Neural crest cell (in vitro differentiated cells): ENCODE results near the gene ANAPC10. TPM values are rescaled to one million over a fixed set of nuclear protein-coding genes. Genes with fewer than 3 reads are reported as not detected.

Experiments
- DNase-seq: peaks from one replicate; pipeline ENCODE4 v3.0.0; 2021; ENCODE audit warnings: low read depth, mixed read lengths, low spot score
- H3K27ac Mint-ChIP-seq: one replicate; pipeline ENCODE4 v1.8.0; 2021; ENCODE audit warnings: mild to moderate bottlenecking, mixed read lengths; ENCODE audit not compliant: unreplicated experiment
- H3K27me3 Mint-ChIP-seq: 2 replicates; pipeline ENCODE4 v1.8.0; 2021; ENCODE audit warnings: low read depth, mild to moderate bottlenecking, mixed read lengths
- H3K36me3 Mint-ChIP-seq: 2 replicates; pipeline ENCODE4 v1.8.0; 2021; ENCODE audit warnings: low read depth, mild to moderate bottlenecking, mixed read lengths
- H3K4me1 Mint-ChIP-seq: 2 replicates; pipeline ENCODE4 v1.8.0; 2021; ENCODE audit warnings: mixed read lengths
- H3K4me3 Mint-ChIP-seq: one replicate; pipeline ENCODE4 v1.8.0; 2021; ENCODE audit warnings: mild to moderate bottlenecking, mixed read lengths
- H3K9me3 Mint-ChIP-seq: 2 replicates; pipeline ENCODE4 v1.8.0; 2021; ENCODE audit warnings: mixed read lengths
- total RNA-seq: library from RNA; stranded (reverse); gene quantifications from 2 replicates; pipeline ENCODE4 v1.2.1, GENCODE V29; 2021
- TF ChIP-seq, protein P1 (sequence below): fragments of 200-600 bp; sonication (generic); conservative IDR thresholded peaks from 2 replicates; pipeline ENCODE4 v1.5.0; 2021; ENCODE audit warnings: antibody characterized with exemption, mild to moderate bottlenecking

Gene ANAPC10
- total RNA-seq, 1 donor from 2014 or later: 19.4 TPM

DNA sequence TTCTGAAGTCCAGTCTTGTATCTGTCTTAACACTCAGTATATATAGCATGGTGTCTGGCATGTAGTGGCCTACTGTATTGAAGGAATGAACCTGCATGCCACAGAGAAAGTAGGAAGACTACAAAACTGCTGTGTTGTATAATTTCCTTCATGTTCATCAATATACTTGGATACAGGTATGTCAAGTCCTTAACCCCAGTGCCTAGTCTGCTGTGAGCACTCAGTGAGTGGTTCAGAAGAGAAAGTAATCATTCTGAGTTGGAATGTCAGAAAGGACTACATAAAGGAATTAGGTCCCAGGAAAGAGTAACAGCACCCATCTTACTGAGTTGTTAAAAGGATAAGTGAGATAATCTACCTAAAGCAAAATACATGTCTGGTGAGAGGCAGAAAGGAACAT lies 32.1 kb upstream of the ANAPC10 start:
- TF ChIP-seq, protein P1, sequence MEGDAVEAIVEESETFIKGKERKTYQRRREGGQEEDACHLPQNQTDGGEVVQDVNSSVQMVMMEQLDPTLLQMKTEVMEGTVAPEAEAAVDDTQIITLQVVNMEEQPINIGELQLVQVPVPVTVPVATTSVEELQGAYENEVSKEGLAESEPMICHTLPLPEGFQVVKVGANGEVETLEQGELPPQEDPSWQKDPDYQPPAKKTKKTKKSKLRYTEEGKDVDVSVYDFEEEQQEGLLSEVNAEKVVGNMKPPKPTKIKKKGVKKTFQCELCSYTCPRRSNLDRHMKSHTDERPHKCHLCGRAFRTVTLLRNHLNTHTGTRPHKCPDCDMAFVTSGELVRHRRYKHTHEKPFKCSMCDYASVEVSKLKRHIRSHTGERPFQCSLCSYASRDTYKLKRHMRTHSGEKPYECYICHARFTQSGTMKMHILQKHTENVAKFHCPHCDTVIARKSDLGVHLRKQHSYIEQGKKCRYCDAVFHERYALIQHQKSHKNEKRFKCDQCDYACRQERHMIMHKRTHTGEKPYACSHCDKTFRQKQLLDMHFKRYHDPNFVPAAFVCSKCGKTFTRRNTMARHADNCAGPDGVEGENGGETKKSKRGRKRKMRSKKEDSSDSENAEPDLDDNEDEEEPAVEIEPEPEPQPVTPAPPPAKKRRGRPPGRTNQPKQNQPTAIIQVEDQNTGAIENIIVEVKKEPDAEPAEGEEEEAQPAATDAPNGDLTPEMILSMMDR: no peak
- Mint-ChIP-seq H3K9me3 (no peaks in the 10 kb centered on the region), H3K27ac (no peak overlapping the region), H3K36me3 (peaks cover 16% of the 10 kb centered on the region), H3K27me3 (no peaks in the 10 kb centered on the region), H3K4me1 (peaks cover 7% of the 10 kb centered on the region), H3K4me3 (no peak overlapping the region)
- DNase-seq: no peak

DNA sequence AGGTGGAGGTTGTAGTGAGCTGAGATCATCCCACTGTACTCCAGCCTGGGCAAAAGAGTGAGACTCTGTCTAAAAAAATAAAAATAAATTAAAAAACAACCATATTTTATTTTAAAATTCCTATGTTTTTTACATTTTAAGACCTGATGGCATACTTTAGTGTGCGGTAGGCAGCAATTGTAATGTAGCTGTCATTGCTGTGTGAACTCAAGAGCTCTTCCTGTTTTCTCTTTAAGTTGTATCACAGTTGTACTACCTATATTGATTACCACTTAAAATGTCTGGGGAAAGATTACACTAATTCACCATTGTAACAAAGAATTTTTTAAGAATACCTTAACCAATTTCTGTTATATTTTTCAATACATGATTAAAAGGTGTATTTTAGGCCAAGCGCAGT lies 27.4 kb upstream of the ANAPC10 start:
- no peak for DNase-seq
- no peak overlapping the region for H3K27ac Mint-ChIP-seq
- no peak overlapping the region for H3K4me3 Mint-ChIP-seq
- H3K27me3 Mint-ChIP-seq: no peaks in the 10 kb centered on the region
- H3K36me3 Mint-ChIP-seq: peaks cover 10% of the 10 kb centered on the region
- TF ChIP-seq, protein P1: no peak
- no peaks in the 10 kb centered on the region for H3K4me1 Mint-ChIP-seq
- no peaks in the 10 kb centered on the region for H3K9me3 Mint-ChIP-seq

DNA sequence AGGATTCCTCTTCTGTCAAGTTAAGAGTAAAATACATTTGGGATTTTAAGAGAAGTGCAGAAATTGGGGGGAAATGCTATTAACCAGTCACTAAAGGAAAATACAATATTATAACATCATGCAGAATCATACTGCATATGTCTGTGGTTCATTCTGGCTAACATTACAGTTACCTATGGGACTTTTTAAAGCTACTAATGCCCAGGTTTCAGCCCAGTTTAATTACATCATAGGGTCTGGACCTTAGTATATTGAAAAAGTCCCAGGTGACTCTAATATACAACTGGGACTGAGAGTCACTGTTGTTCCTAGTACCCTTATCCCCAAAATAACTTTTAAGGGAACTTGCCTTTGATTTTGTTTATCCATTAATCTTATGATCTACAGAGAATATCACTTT lies 10.1 kb upstream of the ANAPC10 start:
- Mint-ChIP-seq H3K27me3 (no peaks in the 10 kb centered on the region), H3K4me1 (no peaks in the 10 kb centered on the region), H3K36me3 (peaks cover 16% of the 10 kb centered on the region), H3K27ac (no peak overlapping the region), H3K4me3 (no peak overlapping the region), H3K9me3 (no peaks in the 10 kb centered on the region)
- TF ChIP-seq, protein P1: no peak
- DNase-seq: no peak

DNA sequence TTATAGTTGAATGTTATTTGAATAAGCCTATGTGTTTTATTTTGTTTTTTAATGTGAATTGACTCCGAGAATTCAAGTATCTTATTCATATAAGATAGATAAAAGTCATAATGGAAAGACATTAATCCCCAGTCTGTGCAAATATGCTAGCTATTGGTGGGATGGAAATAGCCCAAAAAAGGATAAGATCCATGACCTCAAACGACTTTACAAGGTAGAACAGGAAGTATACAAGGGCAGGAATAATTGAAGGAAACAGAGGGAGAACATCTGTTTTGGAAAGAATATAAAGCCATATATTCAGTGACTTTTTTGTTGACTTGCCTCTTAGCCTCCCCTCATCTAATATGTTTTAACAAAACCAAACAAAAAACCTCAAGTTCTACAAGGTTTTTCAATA lies 9.1 kb upstream of the ANAPC10 start:
- Mint-ChIP-seq H3K9me3 (no peaks in the 10 kb centered on the region), H3K27ac (no peak overlapping the region), H3K4me1 (no peaks in the 10 kb centered on the region), H3K36me3 (peaks cover 7% of the 10 kb centered on the region), H3K27me3 (no peaks in the 10 kb centered on the region), H3K4me3 (no peak overlapping the region)
- TF ChIP-seq, protein P1: no peak
- DNase-seq: no peak

DNA sequence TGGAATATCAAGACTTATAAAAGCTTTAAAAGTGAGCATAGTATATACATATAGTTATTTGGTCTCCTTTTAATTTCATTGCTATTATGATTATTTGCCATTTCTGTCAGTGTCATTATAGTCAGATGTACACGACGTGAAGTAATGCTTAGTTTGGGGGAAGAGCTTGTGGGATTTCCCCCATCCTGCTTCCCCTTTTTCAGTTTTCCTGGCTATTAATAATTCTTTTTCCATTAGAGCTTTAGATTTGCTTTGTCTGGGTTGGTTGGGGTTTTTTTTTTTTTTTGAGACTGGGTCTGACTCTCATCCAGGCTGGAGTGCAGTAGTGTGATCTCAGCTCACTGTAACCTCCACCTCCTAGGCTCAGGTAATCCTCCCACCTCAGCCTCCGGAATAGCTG lies 5.5 kb upstream of the ANAPC10 start:
- Mint-ChIP-seq H3K4me1 (peaks cover 13% of the 10 kb centered on the region), H3K27me3 (no peaks in the 10 kb centered on the region), H3K9me3 (no peaks in the 10 kb centered on the region), H3K27ac (no peak overlapping the region), H3K36me3 (peaks cover 2% of the 10 kb centered on the region), H3K4me3 (no peak overlapping the region)
- DNase-seq: no peak
- TF ChIP-seq, protein P1: no peak

DNA sequence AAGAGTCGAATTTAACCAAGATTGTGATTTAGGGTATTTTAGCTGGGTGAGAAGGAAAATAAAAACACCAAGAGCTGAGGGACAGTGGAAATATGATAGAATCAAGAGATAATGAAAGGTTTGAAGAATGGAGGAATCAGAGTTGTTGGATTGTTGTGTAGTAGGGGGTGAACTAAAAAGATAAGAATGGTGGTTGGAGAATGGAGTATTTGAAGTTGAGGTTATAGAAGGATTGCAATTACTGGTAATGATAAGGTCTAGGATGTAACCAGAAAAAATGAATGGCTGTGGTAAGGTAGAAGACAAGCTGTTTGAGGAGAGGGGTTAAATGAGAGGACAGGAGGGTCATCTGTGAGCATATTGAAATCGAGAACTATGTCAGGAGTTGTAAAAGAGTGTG lies 4.6 kb upstream of the ANAPC10 start:
- TF ChIP-seq, protein P1: no peak
- no peak for DNase-seq
- H3K9me3 Mint-ChIP-seq: no peaks in the 10 kb centered on the region
- peaks cover 2% of the 10 kb centered on the region for H3K36me3 Mint-ChIP-seq
- H3K4me3 Mint-ChIP-seq: no peak overlapping the region
- H3K27ac Mint-ChIP-seq: no peak overlapping the region
- no peaks in the 10 kb centered on the region for H3K27me3 Mint-ChIP-seq
- H3K4me1 Mint-ChIP-seq: peaks cover 18% of the 10 kb centered on the region
